WTC11 (cell line): ENCODE measurements around the gene FGD6. TPM values are rescaled to one million over a fixed set of nuclear protein-coding genes. Genes with fewer than 3 reads are reported as not detected.

Experiments
- ATAC-seq: fragments of 200-7000 bp; cut with Tn5 transposase; 2 replicates; pipeline ENCODE4 v1.10.0; 2021; ENCODE audit warnings: mild to moderate bottlenecking, moderate library complexity
- CTCF ChIA-PET: fragments of 300-600 bp; sonication (Branson Sonifier 250); formaldehyde crosslinking; loops from one replicate; lab custom pipeline; 2021; ENCODE audit warnings: antibody characterized with exemption; lab: Charles Lee
- POLR2A ChIA-PET: fragments of 350-600 bp; sonication (Branson Sonifier 250); formaldehyde crosslinking; loops from one replicate; lab custom pipeline; 2021; ENCODE audit warnings: antibody characterized with exemption; lab: Charles Lee
- DNase-seq: peaks from one replicate; pipeline ENCODE4 v3.0.0; 2021; ENCODE audit warnings: low spot score
- H3K27ac Mint-ChIP-seq: 2 replicates; pipeline ENCODE4 v1.8.0; 2021; ENCODE audit warnings: mixed read lengths
- H3K27me3 Mint-ChIP-seq: 2 replicates; pipeline ENCODE4 v1.8.0; 2021; ENCODE audit warnings: low read depth, mild to moderate bottlenecking, moderate library complexity, mixed read lengths
- H3K36me3 Mint-ChIP-seq: 2 replicates; pipeline ENCODE4 v1.8.0; 2021; ENCODE audit warnings: mixed read lengths
- H3K4me1 Mint-ChIP-seq: 2 replicates; pipeline ENCODE4 v1.8.0; 2022; ENCODE audit warnings: mixed read lengths
- H3K4me3 Mint-ChIP-seq: 2 replicates; pipeline ENCODE4 v1.8.0; 2021; ENCODE audit warnings: mild to moderate bottlenecking, moderate library complexity, mixed read lengths
- H3K9me3 Mint-ChIP-seq: 2 replicates; pipeline ENCODE4 v1.8.0; 2021; ENCODE audit warnings: mixed read lengths
- ATF1 ChIP-seq: sonication (generic); formaldehyde crosslinking; IDR thresholded peaks from 2 replicates; pipeline ENCODE4 v1.8.1; 2023; ENCODE audit warnings: mild to moderate bottlenecking, moderate library complexity, missing genetic modification reagents
- CBFB ChIP-seq: sonication (generic); formaldehyde crosslinking; IDR thresholded peaks from 2 replicates; pipeline ENCODE4 v1.8.1; 2022; ENCODE audit warnings: mild to moderate bottlenecking, low read depth, missing genetic modification reagents
- CREM ChIP-seq: sonication (generic); formaldehyde crosslinking; IDR thresholded peaks from 2 replicates; pipeline ENCODE4 v1.8.1; 2022; ENCODE audit warnings: mild to moderate bottlenecking, missing genetic modification reagents, moderate library complexity
- ELF4 ChIP-seq: sonication (generic); formaldehyde crosslinking; IDR thresholded peaks from 2 replicates; pipeline ENCODE4 v1.8.1; 2022; ENCODE audit warnings: low read depth, mild to moderate bottlenecking, moderate library complexity, missing genetic modification reagents
- FOXP1 ChIP-seq: sonication (generic); formaldehyde crosslinking; IDR thresholded peaks from 2 replicates; pipeline ENCODE4 v1.8.0; 2022; ENCODE audit warnings: missing genetic modification reagents, mild to moderate bottlenecking, moderate library complexity, borderline replicate concordance
- GTF2I ChIP-seq: fragments of 250-450 bp; sonication (Bioruptor Pico); conservative IDR thresholded peaks from 2 replicates; pipeline ENCODE4 v1.4.0; 2021; ENCODE audit warnings: mild to moderate bottlenecking
- NFYB ChIP-seq: sonication (generic); formaldehyde crosslinking; conservative IDR thresholded peaks from 2 replicates; pipeline ENCODE4 v1.8.0; 2022; ENCODE audit warnings: low read depth, missing genetic modification reagents
- NR3C1 ChIP-seq: sonication (generic); formaldehyde crosslinking; conservative IDR thresholded peaks from 2 replicates; pipeline ENCODE4 v1.8.1; 2023; ENCODE audit warnings: low read depth, mild to moderate bottlenecking, missing genetic modification reagents
- PRRX2 ChIP-seq: fragments of 250-450 bp; sonication (Bioruptor Pico); IDR thresholded peaks from 2 replicates; pipeline ENCODE4 v1.8.0; 2021; ENCODE audit warnings: mild to moderate bottlenecking
- SMAD3 ChIP-seq: sonication (generic); formaldehyde crosslinking; IDR thresholded peaks from 2 replicates; pipeline ENCODE4 v1.8.0; 2022; ENCODE audit warnings: missing genetic modification reagents, mild to moderate bottlenecking, borderline replicate concordance
- TEAD1 ChIP-seq: sonication (generic); formaldehyde crosslinking; IDR thresholded peaks from 2 replicates; pipeline ENCODE4 v1.8.0; 2022; ENCODE audit warnings: mild to moderate bottlenecking, missing genetic modification reagents
- ZBTB21 ChIP-seq: sonication (generic); formaldehyde crosslinking; IDR thresholded peaks from 2 replicates; pipeline ENCODE4 v1.8.1; 2023; ENCODE audit warnings: mild to moderate bottlenecking, missing genetic modification reagents, borderline replicate concordance
- ZNF317 ChIP-seq: sonication (generic); formaldehyde crosslinking; IDR thresholded peaks from 2 replicates; pipeline ENCODE4 v1.8.1; 2023; ENCODE audit warnings: low read depth, mild to moderate bottlenecking, moderate library complexity, missing genetic modification reagents, borderline replicate concordance
- total RNA-seq: library from RNA; stranded (reverse); gene quantifications from 3 replicates; pipeline ENCODE4 v1.2.3, GENCODE V29; 2021
- TF ChIP-seq, protein P1 (sequence below): sonication (generic); formaldehyde crosslinking; IDR thresholded peaks from 2 replicates; pipeline ENCODE4 v1.8.1; 2022; ENCODE audit warnings: mild to moderate bottlenecking, missing genetic modification reagents, moderate library complexity, borderline replicate concordance
- TF ChIP-seq, protein P2 (sequence below): sonication (generic); formaldehyde crosslinking; IDR thresholded peaks from 2 replicates; pipeline ENCODE4 v1.8.0; 2022; ENCODE audit warnings: missing genetic modification reagents
- TF ChIP-seq, protein P3 (sequence below): fragments of 250-450 bp; sonication (Bioruptor Pico); IDR thresholded peaks from 2 replicates; pipeline ENCODE4 v2.1.2; 2022; ENCODE audit warnings: mild to moderate bottlenecking, moderate library complexity
- TF ChIP-seq, protein P4 (sequence below): sonication (generic); formaldehyde crosslinking; IDR thresholded peaks from 2 replicates; pipeline ENCODE4 v1.8.1; 2023; ENCODE audit warnings: mild to moderate bottlenecking, missing genetic modification reagents, moderate library complexity
- TF ChIP-seq, protein P5 (sequence below): sonication (generic); formaldehyde crosslinking; IDR thresholded peaks from 2 replicates; pipeline ENCODE4 v1.8.1; 2023; ENCODE audit warnings: mild to moderate bottlenecking, moderate library complexity, missing genetic modification reagents

FGD6 gene
- total RNA-seq, 1 experiment from 2014 or later: 28.2 TPM

DNA sequence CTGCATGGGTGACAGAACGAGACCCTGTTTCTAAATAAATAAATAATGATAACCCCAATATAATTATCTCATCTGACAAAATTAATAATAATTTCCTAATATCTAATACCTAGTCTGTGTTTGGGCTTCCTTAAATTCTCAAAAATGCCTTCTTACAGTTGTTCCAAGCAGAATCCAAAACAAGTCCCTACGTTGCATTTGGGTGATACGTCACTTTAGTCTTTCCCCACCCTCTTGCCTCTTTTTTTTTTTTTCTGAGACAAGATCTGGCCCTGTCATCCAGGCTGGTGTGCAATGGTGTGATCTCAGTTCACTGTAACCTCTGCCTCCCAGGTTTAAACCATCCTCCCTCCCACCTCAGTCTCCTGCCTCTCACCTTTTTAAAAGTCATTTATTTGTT is 27.1 kb upstream of the FGD6 start:
- ChIA-PET POLR2A (no interaction called here), CTCF (no interaction called here)
- peaks cover 3% of the 10 kb centered on the region; the same call in 1 of the 2 replicates for H3K9me3 Mint-ChIP-seq
- no peaks in the 10 kb centered on the region for H3K27me3 Mint-ChIP-seq
- ATAC-seq (no peak), DNase-seq (no peak)
- peaks cover 15% of the 10 kb centered on the region for H3K36me3 Mint-ChIP-seq
- H3K4me3 Mint-ChIP-seq: no peak overlapping the region
- H3K27ac Mint-ChIP-seq: no peak overlapping the region
- TF ChIP-seq, protein P1, sequence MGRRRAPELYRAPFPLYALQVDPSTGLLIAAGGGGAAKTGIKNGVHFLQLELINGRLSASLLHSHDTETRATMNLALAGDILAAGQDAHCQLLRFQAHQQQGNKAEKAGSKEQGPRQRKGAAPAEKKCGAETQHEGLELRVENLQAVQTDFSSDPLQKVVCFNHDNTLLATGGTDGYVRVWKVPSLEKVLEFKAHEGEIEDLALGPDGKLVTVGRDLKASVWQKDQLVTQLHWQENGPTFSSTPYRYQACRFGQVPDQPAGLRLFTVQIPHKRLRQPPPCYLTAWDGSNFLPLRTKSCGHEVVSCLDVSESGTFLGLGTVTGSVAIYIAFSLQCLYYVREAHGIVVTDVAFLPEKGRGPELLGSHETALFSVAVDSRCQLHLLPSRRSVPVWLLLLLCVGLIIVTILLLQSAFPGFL (CRISPR knock-in tag): no peak
- TF ChIP-seq ATF1 (CRISPR knock-in tag) (no peak), ZBTB21 (CRISPR knock-in tag) (no peak), CREM (no peak), SMAD3 (no peak), CBFB (no peak), ZNF317 (no peak), NR3C1 (CRISPR knock-in tag) (no peak), FOXP1 (CRISPR knock-in tag) (no peak), GTF2I (CRISPR knock-in tag) (no peak), TEAD1 (no peak), ELF4 (CRISPR knock-in tag) (no peak), NFYB (CRISPR knock-in tag) (no peak), PRRX2 (CRISPR knock-in tag) (no peak)
- TF ChIP-seq, protein P2, sequence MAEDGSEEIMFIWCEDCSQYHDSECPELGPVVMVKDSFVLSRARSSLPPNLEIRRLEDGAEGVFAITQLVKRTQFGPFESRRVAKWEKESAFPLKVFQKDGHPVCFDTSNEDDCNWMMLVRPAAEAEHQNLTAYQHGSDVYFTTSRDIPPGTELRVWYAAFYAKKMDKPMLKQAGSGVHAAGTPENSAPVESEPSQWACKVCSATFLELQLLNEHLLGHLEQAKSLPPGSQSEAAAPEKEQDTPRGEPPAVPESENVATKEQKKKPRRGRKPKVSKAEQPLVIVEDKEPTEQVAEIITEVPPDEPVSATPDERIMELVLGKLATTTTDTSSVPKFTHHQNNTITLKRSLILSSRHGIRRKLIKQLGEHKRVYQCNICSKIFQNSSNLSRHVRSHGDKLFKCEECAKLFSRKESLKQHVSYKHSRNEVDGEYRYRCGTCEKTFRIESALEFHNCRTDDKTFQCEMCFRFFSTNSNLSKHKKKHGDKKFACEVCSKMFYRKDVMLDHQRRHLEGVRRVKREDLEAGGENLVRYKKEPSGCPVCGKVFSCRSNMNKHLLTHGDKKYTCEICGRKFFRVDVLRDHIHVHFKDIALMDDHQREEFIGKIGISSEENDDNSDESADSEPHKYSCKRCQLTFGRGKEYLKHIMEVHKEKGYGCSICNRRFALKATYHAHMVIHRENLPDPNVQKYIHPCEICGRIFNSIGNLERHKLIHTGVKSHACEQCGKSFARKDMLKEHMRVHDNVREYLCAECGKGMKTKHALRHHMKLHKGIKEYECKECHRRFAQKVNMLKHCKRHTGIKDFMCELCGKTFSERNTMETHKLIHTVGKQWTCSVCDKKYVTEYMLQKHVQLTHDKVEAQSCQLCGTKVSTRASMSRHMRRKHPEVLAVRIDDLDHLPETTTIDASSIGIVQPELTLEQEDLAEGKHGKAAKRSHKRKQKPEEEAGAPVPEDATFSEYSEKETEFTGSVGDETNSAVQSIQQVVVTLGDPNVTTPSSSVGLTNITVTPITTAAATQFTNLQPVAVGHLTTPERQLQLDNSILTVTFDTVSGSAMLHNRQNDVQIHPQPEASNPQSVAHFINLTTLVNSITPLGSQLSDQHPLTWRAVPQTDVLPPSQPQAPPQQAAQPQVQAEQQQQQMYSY: no peak
- TF ChIP-seq, protein P3, sequence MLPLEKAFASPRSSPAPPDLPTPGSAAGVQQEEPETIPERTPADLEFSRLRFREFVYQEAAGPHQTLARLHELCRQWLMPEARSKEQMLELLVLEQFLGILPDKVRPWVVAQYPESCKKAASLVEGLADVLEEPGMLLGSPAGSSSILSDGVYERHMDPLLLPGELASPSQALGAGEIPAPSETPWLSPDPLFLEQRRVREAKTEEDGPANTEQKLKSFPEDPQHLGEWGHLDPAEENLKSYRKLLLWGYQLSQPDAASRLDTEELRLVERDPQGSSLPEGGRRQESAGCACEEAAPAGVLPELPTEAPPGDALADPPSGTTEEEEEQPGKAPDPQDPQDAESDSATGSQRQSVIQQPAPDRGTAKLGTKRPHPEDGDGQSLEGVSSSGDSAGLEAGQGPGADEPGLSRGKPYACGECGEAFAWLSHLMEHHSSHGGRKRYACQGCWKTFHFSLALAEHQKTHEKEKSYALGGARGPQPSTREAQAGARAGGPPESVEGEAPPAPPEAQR: no peak
- TF ChIP-seq, protein P4, sequence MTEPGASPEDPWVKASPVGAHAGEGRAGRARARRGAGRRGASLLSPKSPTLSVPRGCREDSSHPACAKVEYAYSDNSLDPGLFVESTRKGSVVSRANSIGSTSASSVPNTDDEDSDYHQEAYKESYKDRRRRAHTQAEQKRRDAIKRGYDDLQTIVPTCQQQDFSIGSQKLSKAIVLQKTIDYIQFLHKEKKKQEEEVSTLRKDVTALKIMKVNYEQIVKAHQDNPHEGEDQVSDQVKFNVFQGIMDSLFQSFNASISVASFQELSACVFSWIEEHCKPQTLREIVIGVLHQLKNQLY (CRISPR knock-in tag): no peak
- TF ChIP-seq, protein P5, sequence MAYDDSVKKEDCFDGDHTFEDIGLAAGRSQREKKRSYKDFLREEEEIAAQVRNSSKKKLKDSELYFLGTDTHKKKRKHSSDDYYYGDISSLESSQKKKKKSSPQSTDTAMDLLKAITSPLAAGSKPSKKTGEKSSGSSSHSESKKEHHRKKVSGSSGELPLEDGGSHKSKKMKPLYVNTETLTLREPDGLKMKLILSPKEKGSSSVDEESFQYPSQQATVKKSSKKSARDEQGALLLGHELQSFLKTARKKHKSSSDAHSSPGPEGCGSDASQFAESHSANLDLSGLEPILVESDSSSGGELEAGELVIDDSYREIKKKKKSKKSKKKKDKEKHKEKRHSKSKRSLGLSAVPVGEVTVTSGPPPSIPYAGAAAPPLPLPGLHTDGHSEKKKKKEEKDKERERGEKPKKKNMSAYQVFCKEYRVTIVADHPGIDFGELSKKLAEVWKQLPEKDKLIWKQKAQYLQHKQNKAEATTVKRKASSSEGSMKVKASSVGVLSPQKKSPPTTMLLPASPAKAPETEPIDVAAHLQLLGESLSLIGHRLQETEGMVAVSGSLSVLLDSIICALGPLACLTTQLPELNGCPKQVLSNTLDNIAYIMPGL (CRISPR knock-in tag): no peak
- peaks cover 7% of the 10 kb centered on the region for H3K4me1 Mint-ChIP-seq
